ENCODE data around the gene ZFYVE21.

Gene ZFYVE21

GRCh38 chr14:103736546-103737431, 21.2 kb downstream of the ZFYVE21 start:
- DNase-seq (ENCODE audit: low spot score) = no peak
- in situ Hi-C loops (cut with MboI; ENCODE audit: low sequenced_read_pairs, unreplicated experiment) = no loop called here

GRCh38 chr14:103737432-103738045, 21.9 kb downstream of the ZFYVE21 start:
- DNase-seq (ENCODE audit: low spot score) = no peak
- in situ Hi-C loops (cut with MboI; ENCODE audit: low sequenced_read_pairs, unreplicated experiment) = no loop called here
- no peak for TF ChIP-seq CTCF (IDR thresholded peaks at IDR 0.05; ENCODE audit: borderline replicate concordance, control extremely low read depth, extremely low read depth, insufficient read depth, missing control alignments)

More at GRCh38 chr14:103736546-103737431, 21.2 kb downstream of the ZFYVE21 start:
- TF ChIP-seq CTCF (IDR thresholded peaks at IDR 0.05; ENCODE audit: borderline replicate concordance, control extremely low read depth, extremely low read depth, insufficient read depth, missing control alignments) = no peak

- TF ChIP-seq CTCF (IDR thresholded peaks at IDR 0.05; ENCODE audit: borderline replicate concordance, control extremely low read depth, extremely low read depth, insufficient read depth, missing control alignments) = no peak
- in situ Hi-C loops (cut with MboI; ENCODE audit: low sequenced_read_pairs, unreplicated experiment) = no loop called here
- no peak for DNase-seq (ENCODE audit: low spot score)
Observed at GRCh38 chr14:103738166-103738565, 22.6 kb downstream of the ZFYVE21 start.

- no peak for DNase-seq (ENCODE audit: low spot score)
- in situ Hi-C loops (cut with MboI; ENCODE audit: low sequenced_read_pairs, unreplicated experiment) = no loop called here
- no peak for TF ChIP-seq CTCF (IDR thresholded peaks at IDR 0.05; ENCODE audit: borderline replicate concordance, control extremely low read depth, extremely low read depth, insufficient read depth, missing control alignments)
Observed at GRCh38 chr14:103738701-103739451, 23.3 kb downstream of the ZFYVE21 start.

- in situ Hi-C loops (cut with MboI; ENCODE audit: low sequenced_read_pairs, unreplicated experiment) = no loop called here
- no peak for TF ChIP-seq CTCF (IDR thresholded peaks at IDR 0.05; ENCODE audit: borderline replicate concordance, control extremely low read depth, extremely low read depth, insufficient read depth, missing control alignments)
- no peak for DNase-seq (ENCODE audit: low spot score)
Observed at GRCh38 chr14:103739466-103739792, 23.8 kb downstream of the ZFYVE21 start.

GRCh38 chr14:103739793-103740501, 24.3 kb downstream of the ZFYVE21 start:
- DNase-seq (ENCODE audit: low spot score) = no peak
- in situ Hi-C loops (cut with MboI; ENCODE audit: low sequenced_read_pairs, unreplicated experiment) = no loop called here
- TF ChIP-seq CTCF (IDR thresholded peaks at IDR 0.05; ENCODE audit: borderline replicate concordance, control extremely low read depth, extremely low read depth, insufficient read depth, missing control alignments) = no peak
